Measurements from ENCODE around the gene TBXAS1.

Gene TBXAS1

GRCh38 chr7:140017543-140017942 lies 188.5 kb downstream of the TBXAS1 start:
- H3K36me3 ChIP-seq (ENCODE audit: control insufficient read depth in 2 of 2, insufficient read depth in 1 of 2, low read length in 2 of 2) = no peaks in the 10 kb centered on the region
- CTCF ChIA-PET = interaction anchor here (2.8 kb wide), 1 partner anchor 11 kb away, joined by 12 read pairs; no protein-coding TSS in a partner anchor
- no peak overlapping the region for H3K27ac ChIP-seq (ENCODE audit: extremely low read depth, low read depth, low read length)
- H3K9me3 ChIP-seq (ENCODE audit: control insufficient read depth, insufficient read depth, low read depth, low read length) = no peaks in the 10 kb centered on the region
- no peak for TF ChIP-seq ZNF202 (tag by site-specific recombination; IDR thresholded peaks at IDR 0.05; ENCODE audit: borderline replicate concordance)
- TF ChIP-seq KLF10 (tag by site-specific recombination; IDR thresholded peaks at IDR 0.05) = no peak
- no peak for TF ChIP-seq ZFP69B (tag by site-specific recombination; IDR thresholded peaks at IDR 0.05)
- no peak for TF ChIP-seq ZSCAN5A (tag by site-specific recombination; IDR thresholded peaks at IDR 0.05)
- TF ChIP-seq PRDM10 (tag by site-specific recombination; IDR thresholded peaks at IDR 0.05) = no peak
- TF ChIP-seq ZNF221 (tag by site-specific recombination; IDR thresholded peaks at IDR 0.05; ENCODE audit: borderline replicate concordance) = no peak
- TF ChIP-seq ZBTB10 (tag by site-specific recombination; IDR thresholded peaks at IDR 0.05) = no peak
- no peak for TF ChIP-seq SETDB1 (IDR thresholded peaks at IDR 0.05; ENCODE audit: insufficient read length, low read length)
- TF ChIP-seq GLI2 (tag by site-specific recombination; IDR thresholded peaks at IDR 0.05; ENCODE audit: borderline replicate concordance, low read depth) = no peak
- TF ChIP-seq ZNF169 (tag by site-specific recombination; IDR thresholded peaks at IDR 0.05) = no peak
- TF ChIP-seq KLF9 (tag by site-specific recombination; IDR thresholded peaks at IDR 0.05; ENCODE audit: low read depth) = no peak
- no peak for TF ChIP-seq ZNF404 (tag by site-specific recombination; IDR thresholded peaks at IDR 0.05)
- no peak for TF ChIP-seq YY2 (tag by site-specific recombination; IDR thresholded peaks at IDR 0.05)
- no peak for TF ChIP-seq TCF7L2 (IDR thresholded peaks at IDR 0.05; ENCODE audit: borderline replicate concordance, low read depth, low read length)
- no peak for TF ChIP-seq ZNF138 (tag by site-specific recombination; IDR thresholded peaks at IDR 0.05; ENCODE audit: borderline replicate concordance)
- POLR2A ChIA-PET = no interaction called here
- H3K4me3 ChIP-seq (ENCODE audit: low read depth, low read length) = no peak overlapping the region
- H3K4me1 ChIP-seq (ENCODE audit: control insufficient read depth, insufficient read depth, low read length) = no peaks in the 10 kb centered on the region

GRCh38 chr7:140018125-140019043 lies 189.3 kb downstream of the TBXAS1 start:
- no peak overlapping the region for H3K4me3 ChIP-seq (ENCODE audit: low read depth, low read length)
- POLR2A ChIA-PET = no interaction called here
- no peaks in the 10 kb centered on the region for H3K4me1 ChIP-seq (ENCODE audit: control insufficient read depth, insufficient read depth, low read length)
- H3K36me3 ChIP-seq (ENCODE audit: control insufficient read depth in 2 of 2, insufficient read depth in 1 of 2, low read length in 2 of 2) = no peaks in the 10 kb centered on the region
- H3K9me3 ChIP-seq (ENCODE audit: control insufficient read depth, insufficient read depth, low read depth, low read length) = no peaks in the 10 kb centered on the region
- TF ChIP-seq ZNF146 (tag by site-specific recombination; IDR thresholded peaks at IDR 0.05) (no peak), SCRT2 (tag by site-specific recombination; IDR thresholded peaks at IDR 0.05) (peak; percentile 42; the same call in 1 of the 2 replicates), ZNF768 (tag by site-specific recombination; IDR thresholded peaks at IDR 0.05) (0 out of 2 replicates have a peak, but pooled peaks have one; percentile 36), KLF10 (tag by site-specific recombination; IDR thresholded peaks at IDR 0.05) (no peak), ZNF280C (tag by site-specific recombination; IDR thresholded peaks at IDR 0.05) (no peak), FEZF1 (tag by site-specific recombination; IDR thresholded peaks at IDR 0.05) (no peak)
- CTCF ChIA-PET = interaction anchor here (0.6 to 2.8 kb wide), 2 partner anchors 12 to 302 kb away, joined by 3 to 12 read pairs; no protein-coding TSS in a partner anchor
- no peak overlapping the region for H3K27ac ChIP-seq (ENCODE audit: extremely low read depth, low read depth, low read length)
